DOHH2 (cell line): ENCODE measurements around the gene DONSON.
"Not testable (repeated sequence)": the region's sequence is repeated elsewhere in the genome, so short reads cannot be mapped to it uniquely, and the experiment has no call there.

ENCODE experiments used
- EZH2phosphoT487 ChIP-seq: fragments of 200-600 bp; sonication (generic); IDR thresholded peaks from 2 replicates; pipeline ENCODE4 v1.6.1; 2017; ENCODE audit warnings: borderline replicate concordance, mild to moderate bottlenecking, antibody characterized with exemption, low read length, moderate library complexity, mixed read lengths
- TF ChIP-seq, protein P1 (sequence below): fragments of 200-600 bp; sonication (generic); IDR thresholded peaks from one replicate; pipeline ENCODE4 v1.5.1; 2014; ENCODE audit warnings: antibody characterized with exemption, mild to moderate bottlenecking, low read depth, low read length; ENCODE audit not compliant: poor library complexity, severe bottlenecking

DNA sequence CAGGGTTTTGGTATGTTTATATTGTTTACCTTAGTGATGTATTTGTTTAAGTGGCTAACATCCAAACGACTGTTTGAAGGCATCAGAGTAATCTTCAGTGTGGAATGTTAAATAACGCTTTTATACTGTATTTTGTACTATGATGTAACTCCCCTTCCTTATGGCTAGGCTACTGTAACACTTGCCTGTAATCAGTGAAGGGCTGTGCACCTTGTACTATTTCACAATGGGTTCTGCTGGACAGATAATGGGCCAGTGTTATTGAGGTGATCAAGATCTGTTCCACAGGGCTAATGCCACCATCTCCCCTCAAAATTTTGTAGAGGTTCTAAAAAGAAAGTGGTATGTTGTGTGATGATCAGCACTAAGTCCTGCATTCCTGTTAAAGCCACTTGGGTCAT lies 11.7 kb downstream of the DONSON start:
- TF ChIP-seq, protein P1, sequence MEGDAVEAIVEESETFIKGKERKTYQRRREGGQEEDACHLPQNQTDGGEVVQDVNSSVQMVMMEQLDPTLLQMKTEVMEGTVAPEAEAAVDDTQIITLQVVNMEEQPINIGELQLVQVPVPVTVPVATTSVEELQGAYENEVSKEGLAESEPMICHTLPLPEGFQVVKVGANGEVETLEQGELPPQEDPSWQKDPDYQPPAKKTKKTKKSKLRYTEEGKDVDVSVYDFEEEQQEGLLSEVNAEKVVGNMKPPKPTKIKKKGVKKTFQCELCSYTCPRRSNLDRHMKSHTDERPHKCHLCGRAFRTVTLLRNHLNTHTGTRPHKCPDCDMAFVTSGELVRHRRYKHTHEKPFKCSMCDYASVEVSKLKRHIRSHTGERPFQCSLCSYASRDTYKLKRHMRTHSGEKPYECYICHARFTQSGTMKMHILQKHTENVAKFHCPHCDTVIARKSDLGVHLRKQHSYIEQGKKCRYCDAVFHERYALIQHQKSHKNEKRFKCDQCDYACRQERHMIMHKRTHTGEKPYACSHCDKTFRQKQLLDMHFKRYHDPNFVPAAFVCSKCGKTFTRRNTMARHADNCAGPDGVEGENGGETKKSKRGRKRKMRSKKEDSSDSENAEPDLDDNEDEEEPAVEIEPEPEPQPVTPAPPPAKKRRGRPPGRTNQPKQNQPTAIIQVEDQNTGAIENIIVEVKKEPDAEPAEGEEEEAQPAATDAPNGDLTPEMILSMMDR: not testable (repeated sequence)
- not testable (repeated sequence) for TF ChIP-seq EZH2phosphoT487
